ENCODE results near the gene MASP1.

- TF ChIP-seq CTCF (conservative IDR thresholded peaks at IDR 0.05): no peak
- no peak for TF ChIP-seq ZFX (IDR thresholded peaks at IDR 0.05)
Observed at GRCh38 chr3:187261541-187261969, 30.0 kb downstream of the MASP1 start.

Data from C4-2B (cell line).